Activated CD4-positive, alpha-beta T cell treated with anti-CD3 and anti-CD28 coated beads, Interleukin-2, amount 50 U/mL, for 24 hours (primary cell): ENCODE results near the gene TMEM171.

Experiments used
- DNase-seq, 2 donors: peaks; one replicate each; pipeline ENCODE4 v3.0.0-alpha.2; 2020; ENCODE audit warnings: low read depth in 1 of 2, low spot score in 1 of 2

TMEM171 gene, protein sequence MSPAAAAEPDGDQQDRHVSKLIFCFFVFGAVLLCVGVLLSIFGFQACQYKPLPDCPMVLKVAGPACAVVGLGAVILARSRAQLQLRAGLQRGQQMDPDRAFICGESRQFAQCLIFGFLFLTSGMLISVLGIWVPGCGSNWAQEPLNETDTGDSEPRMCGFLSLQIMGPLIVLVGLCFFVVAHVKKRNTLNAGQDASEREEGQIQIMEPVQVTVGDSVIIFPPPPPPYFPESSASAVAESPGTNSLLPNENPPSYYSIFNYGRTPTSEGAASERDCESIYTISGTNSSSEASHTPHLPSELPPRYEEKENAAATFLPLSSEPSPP

DNA sequence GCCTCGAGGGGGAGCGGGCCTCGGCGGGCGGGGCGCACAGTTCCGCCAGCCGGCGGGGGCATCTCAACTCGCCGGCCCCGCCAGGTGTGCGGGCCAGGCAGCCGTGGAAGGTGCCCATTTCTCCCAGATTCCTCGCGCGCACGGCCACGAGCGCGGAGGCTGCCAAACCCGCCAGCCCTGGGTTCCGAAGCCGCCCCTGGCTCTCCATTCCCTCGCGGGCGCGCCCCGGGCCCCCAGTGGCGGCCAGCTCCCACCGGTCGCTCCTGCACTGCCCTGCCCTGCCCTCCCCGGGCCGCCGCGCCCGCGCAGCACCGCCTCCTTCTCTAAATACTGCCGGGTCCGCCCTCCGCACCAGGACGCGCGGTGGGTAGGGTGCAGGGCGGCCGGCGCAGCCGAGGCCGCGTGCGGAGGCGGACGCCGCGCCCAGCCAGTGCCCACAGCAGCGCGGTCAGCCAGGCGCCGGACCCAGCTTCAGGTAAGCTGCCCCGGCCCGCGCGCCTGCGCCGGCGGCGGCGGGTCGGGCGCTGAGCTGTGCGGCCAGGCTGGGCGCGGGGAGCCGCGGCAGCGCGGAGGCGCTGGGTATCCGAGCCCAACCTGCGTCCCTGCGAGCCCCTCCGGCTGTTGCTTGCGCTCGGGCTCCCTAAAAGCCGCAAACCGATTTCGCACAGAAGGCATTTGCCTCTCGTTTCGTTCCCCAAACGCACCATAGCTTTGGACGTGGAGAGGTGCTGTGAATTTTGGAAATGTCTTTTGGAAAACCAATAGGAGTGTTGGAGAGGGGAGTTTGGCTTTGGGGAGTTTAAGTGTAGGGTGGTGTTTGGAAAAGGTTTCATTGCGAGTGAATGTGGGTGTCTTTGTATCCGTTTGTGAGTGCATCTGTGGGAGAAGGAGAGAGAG, at the start of gene TMEM171:
Gene TMEM171 (plus strand): TSS at position 354 of the 897 bp plus-strand sequence. CDS start 2,799 bp downstream, outside the sequence.
- DNase-seq = no peak

GRCh38 chr5:73081093-73081492, 39.3 kb upstream of the TMEM171 start:
- no peak for DNase-seq

DNA sequence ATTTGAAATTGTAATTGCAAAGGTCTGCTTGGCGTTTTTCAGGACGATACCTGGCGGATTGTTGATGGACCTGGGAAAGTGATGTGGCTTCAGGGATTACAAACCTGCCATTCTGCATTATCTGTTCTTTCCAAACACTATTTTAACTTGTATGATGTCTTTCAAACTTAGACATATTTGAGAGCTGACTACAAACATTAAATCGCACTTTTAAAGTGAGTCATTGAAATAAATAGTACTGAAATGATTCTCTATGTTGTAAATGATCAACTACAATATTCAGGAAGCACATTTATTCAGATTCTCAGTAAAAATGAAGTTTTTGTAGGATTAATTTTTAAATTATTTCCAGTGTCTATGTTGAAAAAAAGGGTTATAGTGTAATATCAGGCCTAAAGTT, 32.3 kb upstream of the TMEM171 start:
- DNase-seq = no peak

- no peak for DNase-seq
Measured at GRCh38 chr5:73093943-73094342, 26.4 kb upstream of the TMEM171 start.

GRCh38 chr5:73094415-73094814, 26.0 kb upstream of the TMEM171 start:
- no peak for DNase-seq

DNA sequence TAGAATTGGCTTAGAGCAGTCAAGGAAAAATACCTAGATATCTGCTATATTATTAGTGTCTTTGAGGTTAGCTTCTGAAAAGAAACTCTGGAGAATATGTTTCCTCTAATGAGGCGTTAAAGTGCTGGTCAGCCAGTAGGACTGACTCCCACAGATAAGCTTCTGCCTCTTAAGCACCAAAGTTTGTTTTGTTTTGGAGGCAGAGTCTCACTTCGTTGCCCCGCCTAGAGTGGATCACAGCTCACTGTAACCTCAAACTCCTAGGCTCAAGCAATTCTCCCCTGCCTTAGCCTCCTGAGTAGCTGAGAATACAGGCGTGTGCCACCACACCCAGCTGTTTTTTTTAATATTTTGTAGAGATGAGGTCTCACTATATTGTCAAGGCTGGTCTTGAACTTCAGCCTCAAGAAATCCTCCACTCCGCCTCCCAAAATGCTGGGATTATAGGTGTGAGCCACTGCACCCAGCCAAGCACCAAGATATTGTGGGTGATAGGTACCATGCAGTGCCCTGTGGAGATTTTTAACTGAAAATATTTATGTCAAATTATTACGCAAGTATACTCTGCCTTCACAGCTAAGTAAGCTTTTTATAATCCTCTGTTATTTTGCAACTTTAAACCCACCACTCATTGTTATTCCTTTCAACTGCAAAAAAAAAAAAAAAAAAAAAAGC, 24.7 kb upstream of the TMEM171 start:
- no peak for DNase-seq

- no peak for DNase-seq
Measured at GRCh38 chr5:73096239-73096575, 24.2 kb upstream of the TMEM171 start.

- DNase-seq = no peak
Measured at GRCh38 chr5:73097740-73098139, 22.6 kb upstream of the TMEM171 start.

DNA sequence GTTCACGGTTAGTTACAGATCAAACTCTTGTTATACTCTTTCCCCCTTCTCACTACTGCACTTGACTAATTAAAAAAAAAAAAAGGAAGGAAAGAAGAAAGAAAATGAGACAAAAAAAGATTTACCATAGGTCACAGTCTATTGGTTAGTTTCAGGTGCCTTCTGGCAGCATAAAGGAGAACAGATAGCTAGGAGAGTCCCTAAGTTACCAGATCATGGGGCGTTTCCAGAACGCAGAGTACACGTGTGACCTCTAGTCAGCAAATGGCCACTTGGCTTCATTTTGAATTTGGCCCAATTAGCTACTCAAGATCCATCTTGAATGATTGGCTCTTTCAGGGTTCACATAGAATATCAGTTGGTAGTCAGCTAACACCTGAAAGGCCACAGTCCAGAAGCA, 20.3 kb upstream of the TMEM171 start:
- no peak for DNase-seq

- DNase-seq = no peak
Measured at GRCh38 chr5:73103870-73104299, 16.5 kb upstream of the TMEM171 start.

DNA sequence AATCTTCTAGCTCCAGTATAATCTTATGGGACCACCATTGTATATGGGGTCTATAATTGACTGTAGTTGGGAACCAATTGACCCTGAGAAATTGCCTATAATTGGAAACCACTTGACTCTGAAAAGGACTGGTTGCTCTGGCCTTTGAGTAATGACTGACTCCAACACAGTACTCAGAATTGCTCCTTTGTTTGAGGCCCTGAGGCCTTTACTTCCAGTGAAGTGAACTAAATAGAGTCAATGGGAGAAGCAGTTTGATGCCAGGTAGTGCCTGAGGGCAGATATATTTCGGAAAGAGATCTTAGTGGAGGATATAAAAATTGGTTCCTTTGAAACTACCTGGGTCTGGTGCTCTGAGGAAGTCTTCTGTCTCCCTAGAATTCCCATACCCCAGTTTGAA, 16.0 kb upstream of the TMEM171 start:
- DNase-seq = no peak

- DNase-seq = no peak
Measured at GRCh38 chr5:73106335-73106734, 14.0 kb upstream of the TMEM171 start.

DNA sequence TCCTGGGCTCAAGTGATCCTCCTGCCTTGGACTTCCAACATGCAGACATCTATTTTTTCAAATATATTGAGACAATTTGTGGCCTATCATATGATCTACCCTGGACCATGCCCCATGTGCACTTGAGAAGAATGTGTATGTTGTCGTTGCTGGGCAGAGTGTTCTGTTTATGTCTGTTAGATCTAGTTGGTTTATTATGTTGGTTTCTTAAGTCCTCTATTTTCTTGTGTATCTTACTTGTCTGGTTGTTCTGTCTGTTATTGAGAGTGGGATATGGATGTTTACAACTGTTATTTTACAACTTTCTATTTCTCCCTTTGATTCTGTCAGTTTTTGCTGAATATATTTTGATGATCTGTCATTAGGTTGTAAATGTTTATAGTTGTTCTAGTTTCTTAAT, 10.2 kb upstream of the TMEM171 start:
- DNase-seq = no peak

GRCh38 chr5:73111536-73111935, 8.8 kb upstream of the TMEM171 start:
- no peak for DNase-seq

- DNase-seq = no peak
Measured at GRCh38 chr5:73112359-73112758, 8.0 kb upstream of the TMEM171 start.

GRCh38 chr5:73114044-73114688, 6.2 kb upstream of the TMEM171 start:
- DNase-seq = no peak

- no peak for DNase-seq
Measured at GRCh38 chr5:73115399-73116051, 4.8 kb upstream of the TMEM171 start.

GRCh38 chr5:73116506-73116905, 3.9 kb upstream of the TMEM171 start:
- no peak for DNase-seq

- DNase-seq = no peak
Measured at GRCh38 chr5:73117088-73117740, 3.2 kb upstream of the TMEM171 start.

DNA sequence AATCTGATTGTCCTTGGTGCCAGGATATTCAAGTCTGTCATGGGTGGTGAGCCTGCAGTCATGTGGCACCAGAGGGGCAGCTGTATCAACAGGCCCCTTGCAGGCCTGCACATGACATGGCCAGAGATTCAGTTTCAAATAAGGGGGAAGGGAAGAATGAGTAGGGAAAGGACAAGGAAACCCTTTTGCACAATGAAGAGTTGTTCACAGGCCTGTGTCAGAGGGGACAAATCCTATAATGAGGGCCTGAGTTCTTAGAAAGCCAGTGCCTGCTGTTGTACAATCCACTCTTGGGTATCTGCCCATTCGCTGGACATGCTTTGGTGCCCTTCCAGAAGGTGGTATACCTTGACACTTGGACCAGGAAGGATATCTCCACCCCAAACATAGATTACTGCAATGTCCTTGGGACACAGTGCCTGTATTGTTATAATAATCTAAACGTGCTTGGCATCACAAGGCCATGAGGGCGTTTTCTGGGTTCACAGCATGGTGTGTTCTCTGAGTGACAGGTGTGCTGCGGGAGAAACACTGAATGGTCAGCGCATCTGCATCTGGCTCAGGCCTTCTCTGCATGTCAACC, 1.9 kb upstream of the TMEM171 start:
- no peak for DNase-seq
